HG03175 (cell line): ENCODE measurements around the gene CD300E.
"Not testable (repeated sequence)": the region's sequence is repeated elsewhere in the genome, so short reads cannot be mapped to it uniquely, and the experiment has no call there.

ENCODE experiments used
- ATAC-seq: cut with Tn5 transposase; IDR thresholded peaks from one replicate; pipeline ENCODE4 v1.9.1; 2021; ENCODE audit warnings: mild to moderate bottlenecking, moderate library complexity; ENCODE audit not compliant: unreplicated experiment

CD300E gene

GRCh38 chr17:74601944-74602572, 21.5 kb downstream of the CD300E start:
- no peak for ATAC-seq

GRCh38 chr17:74599448-74599939, 24.0 kb downstream of the CD300E start:
- ATAC-seq = no peak

- no peak for ATAC-seq
Observed at GRCh38 chr17:74599023-74599399, 24.5 kb downstream of the CD300E start.

- no peak for ATAC-seq
Observed at GRCh38 chr17:74598346-74599022, 25.1 kb downstream of the CD300E start.

GRCh38 chr17:74597069-74597790, 26.3 kb downstream of the CD300E start:
- no peak for ATAC-seq

GRCh38 chr17:74595037-74595750, 28.3 kb downstream of the CD300E start:
- ATAC-seq = no peak

- ATAC-seq = no peak
Observed at GRCh38 chr17:74592087-74592990, 31.2 kb downstream of the CD300E start, which contains the start of gene CD300LD. CD300LD (minus strand) TSS chr17:74592283; CDS start chr17:74592202, 81 bp downstream.

GRCh38 chr17:74591503-74591902, 32.0 kb downstream of the CD300E start:
- ATAC-seq = no peak

GRCh38 chr17:74585711-74586110, 37.8 kb downstream of the CD300E start:
- no peak for ATAC-seq

GRCh38 chr17:74584292-74585060, 39.1 kb downstream of the CD300E start:
- ATAC-seq = no peak

GRCh38 chr17:74582633-74583032, 40.9 kb downstream of the CD300E start:
- ATAC-seq = no peak

GRCh38 chr17:74579900-74580299, 43.6 kb downstream of the CD300E start:
- ATAC-seq = no peak

- ATAC-seq = no peak
Observed at GRCh38 chr17:74578979-74579378, 44.6 kb downstream of the CD300E start.

- no peak for ATAC-seq
Observed at GRCh38 chr17:74574489-74575142, 48.9 kb downstream of the CD300E start.

GRCh38 chr17:74573635-74574034, 49.9 kb downstream of the CD300E start:
- ATAC-seq = not testable (repeated sequence)

- ATAC-seq = no peak
Observed at GRCh38 chr17:74573169-74573568, 50.4 kb downstream of the CD300E start.

GRCh38 chr17:74571621-74572270, 51.8 kb downstream of the CD300E start:
- no peak for ATAC-seq
